NB4 (cell line): Measurements from ENCODE around the gene CUL9.

Experiments used
- DNase-seq: peaks from one replicate; pipeline ENCODE4 v3.0.0; 2010; ENCODE audit warnings: low read depth
- H3K4me3 ChIP-seq: one replicate; pipeline ENCODE4 v1.5.1; 2011; ENCODE audit warnings: mild to moderate bottlenecking, low read depth, low read length, moderate library complexity
- CTCF ChIP-seq: IDR thresholded peaks from one replicate; pipeline ENCODE4 v1.5.1; 2012; ENCODE audit warnings: low read depth, low read length
- MAX ChIP-seq: IDR thresholded peaks from 2 replicates; pipeline ENCODE4 v1.6.1; 2011; ENCODE audit warnings: low read depth, low read length
- MYC ChIP-seq: IDR thresholded peaks from 2 replicates; pipeline ENCODE4 v1.6.1; 2011; ENCODE audit warnings: low read depth, low read length
- POLR2A ChIP-seq: IDR thresholded peaks from 2 replicates; pipeline ENCODE4 v1.6.1; 2011; ENCODE audit warnings: mild to moderate bottlenecking; ENCODE audit not compliant: insufficient read length; ENCODE audit errors: extremely low read depth

The CUL9 gene

DNA sequence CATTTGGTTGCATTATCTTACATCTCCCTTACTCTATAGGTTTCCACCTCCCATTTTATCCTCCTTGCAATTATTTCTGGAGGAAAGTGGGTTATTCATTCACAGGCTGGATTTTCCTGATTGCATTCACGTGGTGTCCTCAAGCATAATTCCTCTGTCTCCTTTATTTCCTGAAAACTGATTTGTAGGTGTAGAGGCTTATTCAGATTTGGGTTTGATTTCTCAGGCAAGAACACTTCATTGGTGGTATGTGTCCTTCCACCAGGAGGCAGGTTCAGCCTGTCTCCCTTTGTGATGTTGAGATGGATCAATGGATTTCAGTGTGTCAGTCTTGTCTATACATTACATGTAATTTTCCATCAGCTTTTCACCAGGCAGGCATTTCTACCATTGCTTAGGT is 30.0 kb downstream of the CUL9 start:
- no peak for DNase-seq
- no peak overlapping the region for H3K4me3 ChIP-seq
- TF ChIP-seq POLR2A = no peak

DNA sequence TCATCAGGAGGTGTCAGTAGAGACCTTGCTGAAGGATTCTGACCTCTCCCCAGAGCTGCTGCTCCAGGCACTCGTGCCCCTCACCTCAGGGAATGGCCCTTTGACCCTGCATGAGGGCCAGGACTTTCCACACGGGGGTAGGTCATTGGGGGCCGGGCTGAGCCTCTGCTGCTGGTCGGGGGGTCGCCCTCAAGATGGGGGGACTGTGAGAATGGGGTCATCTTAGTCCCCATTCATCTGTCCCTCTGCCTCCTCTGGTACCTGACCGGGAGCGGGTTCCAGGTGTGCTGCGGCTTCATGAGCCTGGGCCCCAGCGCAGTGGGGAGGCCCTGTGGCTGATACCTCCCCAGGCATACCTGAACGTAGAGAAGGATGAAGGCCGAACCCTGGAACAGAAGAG is 31.4 kb downstream of the CUL9 start:
- no peak for DNase-seq
- TF ChIP-seq CTCF (no peak), POLR2A (no peak), MYC (no peak), MAX (no peak)
- no peak overlapping the region for H3K4me3 ChIP-seq

DNA sequence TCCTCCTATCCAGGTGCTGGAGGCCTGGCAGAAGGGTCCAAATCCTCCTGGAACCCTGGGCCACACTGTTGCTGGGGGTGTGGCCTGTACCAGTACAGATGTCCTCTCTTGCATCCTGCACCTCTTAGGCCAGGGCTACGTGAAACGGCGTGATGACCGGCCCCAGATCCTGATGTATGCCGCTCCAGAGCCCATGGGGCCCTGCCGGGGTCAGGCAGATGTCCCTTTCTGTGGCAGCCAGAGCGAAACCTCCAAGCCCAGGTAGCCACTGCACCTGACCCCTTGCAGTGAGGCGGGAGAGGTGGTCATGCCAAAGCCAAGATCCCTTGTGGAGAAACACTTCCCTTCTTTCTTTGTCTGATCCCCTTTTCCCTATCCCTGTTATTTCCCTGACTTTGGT is 33.1 kb downstream of the CUL9 start:
- no peak for DNase-seq
- TF ChIP-seq CTCF = no peak
- TF ChIP-seq POLR2A = no peak

GRCh38 chr6:43216200-43216599 is 34.2 kb downstream of the CUL9 start:
- H3K4me3 ChIP-seq = no peak overlapping the region
- TF ChIP-seq POLR2A = no peak
- no peak for DNase-seq

More for the DNA sequence above, 33.1 kb downstream of the CUL9 start:
- H3K4me3 ChIP-seq = no peak overlapping the region

DNA sequence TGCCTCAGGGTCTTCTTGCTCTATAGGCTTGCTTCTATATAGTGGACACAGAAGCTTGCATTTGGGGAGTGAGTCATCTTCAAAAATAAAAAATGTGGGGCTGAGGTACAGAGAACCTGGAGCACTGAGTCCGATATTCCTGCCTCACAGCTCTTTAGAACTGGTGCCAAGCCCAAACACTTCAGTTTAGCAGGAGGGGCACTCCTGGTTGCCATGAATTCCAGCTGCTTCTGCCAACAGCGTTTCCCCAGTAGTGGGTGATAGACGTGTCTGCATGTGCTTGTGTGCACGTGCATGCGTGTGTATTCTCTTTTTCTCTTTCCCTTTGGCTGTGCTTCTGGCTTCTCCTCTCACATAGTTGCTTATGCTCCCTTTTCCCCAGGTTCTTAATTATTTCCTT is 35.4 kb downstream of the CUL9 start:
- H3K4me3 ChIP-seq = no peak overlapping the region
- no peak for DNase-seq
- TF ChIP-seq MAX = no peak
- TF ChIP-seq POLR2A = no peak
- TF ChIP-seq CTCF = no peak
- TF ChIP-seq MYC = no peak

GRCh38 chr6:43219119-43219518 is 37.1 kb downstream of the CUL9 start:
- TF ChIP-seq POLR2A (no peak), MYC (no peak), CTCF (no peak)
- DNase-seq = no peak
- H3K4me3 ChIP-seq = no peak overlapping the region

DNA sequence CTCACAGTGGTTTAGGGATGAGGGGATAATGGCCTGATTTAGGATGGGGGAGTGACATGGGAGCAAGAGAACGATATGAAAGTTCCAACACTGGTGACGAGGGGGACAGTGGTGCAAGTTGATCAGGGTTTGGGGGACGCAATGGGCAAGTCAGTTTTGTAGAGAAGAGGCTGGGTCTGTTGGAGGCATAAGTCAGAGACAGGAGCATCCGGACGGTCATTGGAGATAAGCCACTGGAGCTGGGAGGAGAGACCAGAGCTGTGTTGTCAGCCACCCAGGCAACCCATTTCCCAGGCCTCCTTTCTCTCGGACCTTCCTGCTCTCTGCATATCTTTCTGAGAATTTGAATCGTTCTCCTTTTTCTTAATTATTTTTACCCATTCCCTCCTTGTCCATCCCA is 37.8 kb downstream of the CUL9 start:
- H3K4me3 ChIP-seq = no peak overlapping the region
- TF ChIP-seq CTCF = no peak
- TF ChIP-seq POLR2A = no peak
- no peak for TF ChIP-seq MAX
- TF ChIP-seq MYC = no peak
- no peak for DNase-seq
